Activated T-cell treated with anti-CD3 and anti-CD28 coated beads, Interleukin-2, amount 50 U/mL, for 24 hours (primary cell): ENCODE results near the gene MMP17.
"Not testable (repeated sequence)": the region's sequence is repeated elsewhere in the genome, so short reads cannot be mapped to it uniquely, and the experiment has no call there.

Experiments
- DNase-seq: peaks from one replicate; pipeline ENCODE4 v3.0.0-alpha.2; 2020
- H3K27ac Mint-ChIP-seq: 2 replicates; pipeline ENCODE4 v1.8.0; 2020; ENCODE audit warnings: mild to moderate bottlenecking, mixed read lengths
- H3K27me3 Mint-ChIP-seq: 2 replicates; pipeline ENCODE4 v1.8.0; 2020; ENCODE audit warnings: mixed read lengths
- H3K36me3 Mint-ChIP-seq: 2 replicates; pipeline ENCODE4 v1.8.0; 2020; ENCODE audit warnings: low read depth, mixed read lengths
- H3K4me1 Mint-ChIP-seq: 2 replicates; pipeline ENCODE4 v1.8.0; 2020; ENCODE audit warnings: low read depth, mixed read lengths
- H3K4me3 Mint-ChIP-seq: 2 replicates; pipeline ENCODE4 v1.8.0; 2020; ENCODE audit warnings: mild to moderate bottlenecking, moderate library complexity, mixed read lengths
- H3K9me3 Mint-ChIP-seq: 2 replicates; pipeline ENCODE4 v1.8.0; 2020; ENCODE audit warnings: mixed read lengths

Gene MMP17

DNA sequence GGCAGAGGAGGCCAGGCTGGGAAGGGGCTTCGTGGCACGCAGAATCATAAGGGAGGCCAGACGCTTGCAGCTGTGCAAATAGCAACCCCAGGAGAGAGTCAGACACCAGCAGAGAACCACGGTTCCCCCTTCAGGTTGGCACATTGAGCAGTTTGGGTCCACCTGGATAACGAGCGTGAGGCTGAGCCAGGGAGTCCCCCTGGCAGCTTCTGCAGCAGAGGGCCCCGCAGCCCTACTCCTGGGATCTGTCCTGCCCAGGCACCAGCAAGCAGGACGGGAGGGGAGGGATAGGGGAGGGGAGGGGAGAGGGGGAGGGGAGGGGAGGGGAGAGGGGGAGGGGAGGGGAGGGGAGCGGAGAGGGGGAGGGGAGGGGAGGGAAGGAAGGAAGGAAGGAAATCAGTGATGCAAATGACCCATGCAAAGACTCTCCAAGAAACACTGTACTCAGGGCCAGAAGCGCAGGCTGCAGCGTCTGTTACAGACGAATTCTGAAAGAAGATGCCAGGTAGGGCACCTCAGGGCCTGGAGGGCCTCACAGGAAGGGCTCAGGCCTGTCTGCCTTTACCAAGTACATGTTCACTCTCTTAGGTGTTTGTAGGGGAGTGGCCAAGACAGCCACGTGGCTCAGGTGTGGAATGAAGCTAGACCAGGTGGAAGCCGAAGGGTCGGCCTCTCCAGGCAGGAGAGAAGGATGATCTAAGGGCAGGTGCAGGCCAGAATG lies 32.3 kb upstream of the MMP17 start:
- Mint-ChIP-seq H3K9me3 (peaks cover 2% of the 10 kb centered on the region), H3K27ac (peak overlapping the region; percentile 68), H3K4me3 (no peak overlapping the region), H3K4me1 (no peaks in the 10 kb centered on the region), H3K36me3 (peaks cover 93% of the 10 kb centered on the region), H3K27me3 (no peaks in the 10 kb centered on the region)
- DNase-seq: no peak

DNA sequence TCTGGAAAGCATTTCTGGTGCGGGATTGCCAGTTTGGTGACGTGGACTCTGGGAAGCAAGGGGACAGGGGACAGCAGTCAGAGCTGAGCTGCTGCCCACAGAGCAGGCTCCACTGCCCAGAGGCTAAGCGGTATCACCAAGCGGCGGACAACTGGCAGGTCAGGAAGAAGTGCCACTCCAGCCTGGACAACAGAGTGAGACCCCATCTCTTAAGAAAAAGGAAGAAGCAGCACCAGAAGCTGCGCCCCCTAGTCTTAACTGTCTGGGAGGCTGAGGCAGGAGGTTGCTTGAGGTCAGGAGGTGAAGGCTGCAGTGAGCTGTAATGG lies 31.8 kb upstream of the MMP17 start:
- H3K4me1 Mint-ChIP-seq: no peaks in the 10 kb centered on the region
- peaks cover 91% of the 10 kb centered on the region for H3K36me3 Mint-ChIP-seq
- peaks cover 3% of the 10 kb centered on the region for H3K9me3 Mint-ChIP-seq
- H3K27ac Mint-ChIP-seq: peak overlapping the region; percentile 68
- no peak for DNase-seq
- H3K27me3 Mint-ChIP-seq: no peaks in the 10 kb centered on the region
- no peak overlapping the region for H3K4me3 Mint-ChIP-seq

DNA sequence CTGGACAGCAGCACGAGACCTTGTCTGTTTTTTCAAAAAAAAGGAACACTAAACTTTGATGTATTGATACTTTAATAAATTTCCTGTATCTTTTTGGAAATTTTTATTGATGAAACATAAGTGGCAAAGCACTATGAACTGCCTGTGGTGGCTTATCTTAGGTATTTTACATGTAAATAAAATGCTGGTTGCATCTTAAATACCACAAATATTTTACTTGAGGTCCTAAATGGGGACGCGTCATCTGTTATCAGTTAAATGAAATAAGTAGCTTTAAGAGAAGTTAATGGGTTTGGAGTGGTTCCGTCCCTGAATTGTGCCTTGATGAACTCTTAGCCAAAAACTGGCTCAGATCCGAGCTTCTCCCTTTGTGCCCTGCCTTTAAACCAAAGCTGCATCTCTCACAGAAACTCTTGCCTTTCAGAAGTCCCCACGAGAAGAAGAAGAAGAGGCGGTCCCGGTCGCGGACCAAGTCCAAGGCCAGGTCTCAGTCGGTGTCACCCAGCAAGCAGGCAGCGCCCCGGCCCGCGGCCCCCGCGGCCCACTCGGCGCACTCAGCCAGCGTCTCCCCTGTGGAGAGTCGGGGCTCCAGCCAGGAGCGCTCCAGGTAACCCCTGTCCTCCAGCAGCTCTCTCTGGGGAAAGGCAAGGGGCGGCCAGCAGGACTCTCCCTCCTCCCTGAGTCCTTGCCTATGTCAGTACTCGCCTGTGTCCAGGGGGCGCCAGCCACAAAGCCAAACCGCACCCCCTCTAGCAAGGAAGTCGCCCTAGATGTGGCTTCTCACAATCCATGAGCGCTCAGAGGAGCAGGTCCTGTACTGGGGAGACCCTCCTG lies 31.2 kb upstream of the MMP17 start:
- H3K36me3 Mint-ChIP-seq: peaks cover 91% of the 10 kb centered on the region
- H3K27ac Mint-ChIP-seq: no peak overlapping the region
- peaks cover 3% of the 10 kb centered on the region for H3K9me3 Mint-ChIP-seq
- DNase-seq: no peak
- H3K27me3 Mint-ChIP-seq: no peaks in the 10 kb centered on the region
- no peak overlapping the region for H3K4me3 Mint-ChIP-seq
- H3K4me1 Mint-ChIP-seq: no peaks in the 10 kb centered on the region

DNA sequence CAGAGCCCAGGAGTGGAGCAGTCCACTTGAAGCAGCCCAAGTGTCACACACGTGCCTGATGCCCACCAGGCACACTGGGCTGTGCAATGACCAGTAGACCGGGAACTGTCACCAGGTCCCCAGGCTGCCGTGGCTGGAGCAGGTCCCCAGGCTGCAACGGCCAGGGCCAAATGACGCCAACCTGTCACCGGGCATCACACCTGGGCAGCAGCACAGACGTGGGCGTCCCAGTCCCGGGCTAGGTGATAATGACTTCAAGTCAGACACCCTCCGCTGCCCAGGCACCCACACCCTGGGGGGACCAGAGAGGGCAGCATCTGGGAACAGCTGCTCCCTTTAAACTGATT lies 30.6 kb upstream of the MMP17 start:
- Mint-ChIP-seq H3K4me1 (no peaks in the 10 kb centered on the region), H3K9me3 (peaks cover 3% of the 10 kb centered on the region), H3K27ac (no peak overlapping the region), H3K4me3 (no peak overlapping the region), H3K27me3 (no peaks in the 10 kb centered on the region), H3K36me3 (peaks cover 91% of the 10 kb centered on the region)
- DNase-seq: no peak

DNA sequence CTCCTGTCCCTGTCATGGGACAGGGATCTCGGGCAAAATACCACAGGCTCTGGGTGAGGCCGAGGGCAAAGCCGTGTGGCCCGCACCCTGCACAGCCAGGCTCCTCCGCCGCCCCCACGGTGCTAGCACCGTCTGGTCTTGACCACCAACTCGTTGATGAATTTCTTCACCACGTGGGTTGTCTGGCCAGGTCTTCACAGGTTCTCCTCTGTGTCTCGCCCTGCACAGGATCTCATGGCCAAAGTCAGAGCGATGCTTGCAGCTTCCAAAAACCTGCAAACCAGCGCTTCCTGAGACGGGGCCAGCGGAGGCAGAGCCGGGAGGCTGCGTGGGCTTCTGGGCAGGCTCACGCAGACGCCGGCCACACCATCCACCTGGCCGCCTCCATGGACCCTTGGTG lies 29.0 kb upstream of the MMP17 start:
- Mint-ChIP-seq H3K4me1 (no peaks in the 10 kb centered on the region), H3K4me3 (no peak overlapping the region), H3K9me3 (peaks cover 3% of the 10 kb centered on the region), H3K36me3 (peaks cover 83% of the 10 kb centered on the region), H3K27ac (no peak overlapping the region), H3K27me3 (no peaks in the 10 kb centered on the region)
- DNase-seq: no peak

DNA sequence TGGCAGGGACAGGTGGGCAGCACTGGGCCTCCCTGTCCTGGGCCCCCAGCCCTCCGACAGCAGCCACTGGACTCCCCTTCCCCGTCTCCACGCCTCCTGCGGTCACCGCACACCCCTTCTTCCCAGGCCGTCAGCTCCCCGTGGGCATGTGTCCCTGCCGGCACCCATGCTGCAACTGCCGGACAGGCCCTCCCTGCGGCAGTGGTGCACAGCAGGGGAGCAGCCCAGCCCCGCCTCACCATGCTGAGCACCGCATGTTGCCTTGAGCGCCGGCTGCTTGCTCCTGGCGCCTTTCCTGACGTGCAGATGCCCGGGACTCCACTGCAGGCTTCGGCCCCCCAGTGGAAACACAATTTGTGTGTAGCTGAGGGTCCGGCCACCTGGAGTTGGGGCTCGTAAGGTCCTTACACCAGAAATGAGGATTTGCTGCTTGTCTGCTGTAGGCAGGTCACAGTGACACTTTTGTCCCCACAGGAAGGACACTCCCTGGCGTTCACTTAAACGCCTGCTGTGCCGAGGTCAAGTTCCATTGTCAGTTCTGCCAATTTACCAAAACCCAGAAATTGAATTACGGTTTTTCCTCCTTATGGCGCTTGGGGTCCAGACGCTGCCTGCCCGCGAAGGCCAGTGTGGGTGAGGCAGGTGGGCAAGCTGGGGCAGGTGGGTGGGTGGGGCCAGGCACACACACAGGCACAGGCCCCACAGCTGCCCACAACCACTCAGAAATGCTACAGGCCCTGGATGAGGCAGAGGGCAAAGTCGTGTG lies 28.2 kb upstream of the MMP17 start:
- H3K4me1 Mint-ChIP-seq: no peaks in the 10 kb centered on the region
- peaks cover 3% of the 10 kb centered on the region for H3K9me3 Mint-ChIP-seq
- DNase-seq: no peak
- no peaks in the 10 kb centered on the region for H3K27me3 Mint-ChIP-seq
- no peak overlapping the region for H3K27ac Mint-ChIP-seq
- H3K36me3 Mint-ChIP-seq: peaks cover 74% of the 10 kb centered on the region
- H3K4me3 Mint-ChIP-seq: no peak overlapping the region

DNA sequence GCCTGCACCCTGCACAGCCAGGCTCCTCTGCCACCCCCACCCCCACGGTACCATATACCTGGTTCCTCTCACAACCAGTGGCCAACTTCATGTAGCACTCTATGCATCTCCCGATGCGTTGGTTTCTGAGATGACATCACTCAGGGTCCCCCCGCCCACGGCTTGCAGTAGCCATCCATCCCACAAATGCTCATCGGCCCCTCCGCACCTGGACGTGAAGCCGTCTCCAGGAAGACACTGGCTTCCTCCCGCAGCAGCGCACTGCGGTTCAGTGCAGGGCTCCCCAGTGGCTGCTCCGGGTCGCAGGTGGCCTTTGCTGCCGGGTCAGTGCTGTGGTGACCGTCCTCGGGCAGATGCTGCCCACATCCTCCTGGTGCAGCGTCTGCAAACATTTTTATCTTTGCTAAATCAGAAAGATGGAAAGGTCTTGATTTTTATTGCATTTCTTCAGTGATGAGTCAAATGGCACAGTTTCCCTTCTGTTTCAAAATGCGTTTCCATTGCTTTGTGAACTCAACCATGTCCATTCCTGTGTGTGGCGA lies 27.5 kb upstream of the MMP17 start:
- DNase-seq: no peak
- H3K27ac Mint-ChIP-seq: no peak overlapping the region
- H3K4me3 Mint-ChIP-seq: no peak overlapping the region
- peaks cover 3% of the 10 kb centered on the region for H3K9me3 Mint-ChIP-seq
- H3K36me3 Mint-ChIP-seq: peaks cover 69% of the 10 kb centered on the region
- H3K27me3 Mint-ChIP-seq: no peaks in the 10 kb centered on the region
- H3K4me1 Mint-ChIP-seq: no peaks in the 10 kb centered on the region

DNA sequence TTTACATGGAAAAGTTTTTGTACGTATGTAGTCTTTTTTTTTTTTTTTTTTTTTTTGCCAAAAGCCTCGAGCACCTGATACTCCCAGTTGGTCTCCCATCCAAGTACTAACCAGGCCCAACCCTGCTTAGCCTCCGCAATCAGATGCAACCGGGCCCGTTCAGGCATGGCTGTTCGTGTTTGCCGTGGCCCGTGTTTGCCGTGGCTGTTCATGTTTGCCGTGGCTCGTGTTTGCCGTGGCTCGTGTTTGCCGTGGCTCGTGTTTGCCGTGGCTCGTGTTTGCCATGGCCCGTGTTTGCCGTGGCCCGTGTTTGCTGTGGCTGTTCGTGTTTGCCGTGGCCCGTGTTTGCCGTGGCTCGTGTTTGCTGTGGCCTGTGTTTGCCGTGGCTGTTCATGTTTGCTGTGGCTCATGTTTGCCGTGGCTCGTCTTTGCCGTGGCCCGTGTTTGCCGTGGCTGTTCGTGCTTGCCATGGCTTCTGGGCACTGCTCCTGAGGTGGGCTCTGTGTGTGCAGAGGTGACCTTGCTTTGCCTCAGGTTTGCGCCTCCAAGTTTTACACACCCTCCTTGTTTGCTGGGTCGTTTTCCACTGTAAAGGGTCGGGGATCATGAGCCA lies 26.8 kb upstream of the MMP17 start:
- Mint-ChIP-seq H3K4me3 (no peak overlapping the region), H3K36me3 (peaks cover 64% of the 10 kb centered on the region), H3K9me3 (peaks cover 3% of the 10 kb centered on the region), H3K27ac (no peak overlapping the region), H3K4me1 (no peaks in the 10 kb centered on the region), H3K27me3 (no peaks in the 10 kb centered on the region)
- no peak for DNase-seq

DNA sequence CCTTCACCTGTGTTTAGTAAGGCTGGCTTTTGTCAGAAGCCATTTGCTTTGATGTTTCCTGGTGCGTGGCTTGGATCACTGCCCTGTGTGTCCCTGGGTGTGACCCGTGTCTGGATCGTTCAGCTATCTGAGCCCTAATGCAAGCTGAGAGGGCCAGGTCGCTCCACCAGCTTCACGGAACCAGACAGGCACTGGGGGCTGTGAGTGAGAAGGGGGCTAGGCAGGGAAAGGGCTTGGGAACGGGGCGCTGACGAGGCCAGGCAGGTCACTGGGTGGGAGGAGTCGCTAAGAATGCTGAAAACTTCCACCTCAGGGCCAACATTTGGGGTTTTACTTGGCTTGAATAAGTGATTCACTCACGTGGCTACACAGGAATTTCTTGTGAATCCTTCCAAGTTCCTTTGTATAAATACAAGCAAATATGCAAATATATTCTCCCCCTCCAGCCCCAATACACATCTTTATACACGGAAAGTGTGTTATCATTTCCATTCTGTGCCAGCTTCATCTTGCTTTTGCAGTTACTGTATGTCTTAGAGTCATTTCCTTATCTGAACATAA lies 24.2 kb upstream of the MMP17 start:
- H3K4me3 Mint-ChIP-seq: no peak overlapping the region
- no peak overlapping the region for H3K27ac Mint-ChIP-seq
- H3K36me3 Mint-ChIP-seq: peaks cover 39% of the 10 kb centered on the region
- DNase-seq: no peak
- H3K27me3 Mint-ChIP-seq: no peaks in the 10 kb centered on the region
- H3K9me3 Mint-ChIP-seq: peaks cover 3% of the 10 kb centered on the region
- no peaks in the 10 kb centered on the region for H3K4me1 Mint-ChIP-seq

DNA sequence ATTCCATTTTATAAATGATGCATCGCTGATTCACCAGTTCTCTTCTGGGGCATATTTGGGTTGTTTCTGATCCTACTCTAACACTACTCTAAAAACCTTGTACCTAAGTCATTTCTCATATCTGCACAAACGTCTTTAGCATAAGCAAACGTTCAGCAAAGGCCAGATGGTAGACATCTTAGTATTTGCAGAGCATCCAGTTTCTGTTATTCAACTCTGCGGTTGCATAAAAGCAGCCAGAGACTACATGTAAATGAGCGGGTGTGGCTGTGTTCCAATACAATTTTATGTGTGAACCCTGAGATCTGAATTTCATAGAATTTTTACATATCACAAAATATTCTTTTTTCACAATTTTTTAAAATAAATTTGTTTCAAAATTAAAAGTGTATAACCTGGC lies 22.8 kb upstream of the MMP17 start:
- no peak for DNase-seq
- Mint-ChIP-seq H3K4me3 (no peak overlapping the region), H3K9me3 (peaks cover 3% of the 10 kb centered on the region), H3K27ac (no peak overlapping the region), H3K36me3 (peaks cover 25% of the 10 kb centered on the region), H3K27me3 (no peaks in the 10 kb centered on the region), H3K4me1 (no peaks in the 10 kb centered on the region)

DNA sequence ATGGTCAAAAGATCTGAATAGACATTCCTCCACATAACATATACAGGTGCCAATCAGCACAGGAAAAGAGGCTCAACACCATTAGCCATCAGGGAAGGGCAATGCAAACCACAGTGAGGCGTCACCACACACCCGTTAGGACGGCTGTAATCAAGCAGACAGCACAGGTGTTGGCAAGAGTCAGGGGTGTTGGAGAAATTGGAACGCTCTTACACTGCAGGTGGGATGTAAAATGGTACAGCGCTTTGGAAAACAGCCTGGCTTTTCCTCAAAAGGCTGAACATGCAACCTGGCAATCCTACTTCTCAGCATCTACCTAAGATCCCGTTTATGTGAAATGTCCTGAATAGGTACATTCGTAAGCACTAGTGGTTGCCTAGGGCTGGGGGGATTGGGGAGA lies 21.5 kb upstream of the MMP17 start:
- H3K27ac Mint-ChIP-seq: no peak overlapping the region
- no peaks in the 10 kb centered on the region for H3K27me3 Mint-ChIP-seq
- no peaks in the 10 kb centered on the region for H3K9me3 Mint-ChIP-seq
- no peaks in the 10 kb centered on the region for H3K4me1 Mint-ChIP-seq
- H3K4me3 Mint-ChIP-seq: no peak overlapping the region
- H3K36me3 Mint-ChIP-seq: peaks cover 15% of the 10 kb centered on the region
- no peak for DNase-seq

DNA sequence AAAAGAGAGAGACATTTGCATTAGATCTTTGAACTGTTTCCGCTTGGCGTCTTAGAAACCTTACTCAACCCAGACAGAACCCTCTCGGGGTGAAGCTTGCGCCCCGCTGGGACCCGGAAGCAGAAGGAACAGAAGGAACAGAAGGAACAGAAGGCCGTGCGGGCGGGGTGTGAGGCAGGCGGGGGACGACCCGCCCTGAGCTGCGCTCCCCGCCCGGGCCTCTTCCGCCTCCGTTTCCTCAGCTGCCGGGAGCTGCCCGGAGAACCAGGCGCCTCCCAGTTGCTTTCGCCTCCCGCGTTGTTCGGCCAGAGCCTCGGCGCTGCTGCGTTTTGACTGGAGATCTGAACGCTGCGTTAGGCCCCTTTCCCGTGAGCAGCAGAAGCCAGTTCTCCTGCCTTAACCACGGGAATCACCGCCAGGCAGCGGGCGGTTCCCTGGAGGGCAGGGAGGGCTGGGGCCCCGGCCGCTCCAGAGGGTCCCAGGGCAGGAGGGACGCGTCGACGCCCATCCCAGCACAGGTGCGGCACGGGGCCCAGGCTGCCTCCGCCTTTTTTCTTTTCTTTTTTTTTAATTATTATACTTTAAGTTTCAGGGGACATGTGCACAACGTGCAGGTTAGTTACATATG lies 19.3 kb upstream of the MMP17 start:
- Mint-ChIP-seq H3K27me3 (no peaks in the 10 kb centered on the region), H3K4me3 (peak overlapping the region; percentile 74), H3K9me3 (peaks cover 8% of the 10 kb centered on the region), H3K27ac (peak overlapping the region; percentile 77), H3K4me1 (no peaks in the 10 kb centered on the region), H3K36me3 (peaks cover 9% of the 10 kb centered on the region)
- DNase-seq: peak; percentile 60

DNA sequence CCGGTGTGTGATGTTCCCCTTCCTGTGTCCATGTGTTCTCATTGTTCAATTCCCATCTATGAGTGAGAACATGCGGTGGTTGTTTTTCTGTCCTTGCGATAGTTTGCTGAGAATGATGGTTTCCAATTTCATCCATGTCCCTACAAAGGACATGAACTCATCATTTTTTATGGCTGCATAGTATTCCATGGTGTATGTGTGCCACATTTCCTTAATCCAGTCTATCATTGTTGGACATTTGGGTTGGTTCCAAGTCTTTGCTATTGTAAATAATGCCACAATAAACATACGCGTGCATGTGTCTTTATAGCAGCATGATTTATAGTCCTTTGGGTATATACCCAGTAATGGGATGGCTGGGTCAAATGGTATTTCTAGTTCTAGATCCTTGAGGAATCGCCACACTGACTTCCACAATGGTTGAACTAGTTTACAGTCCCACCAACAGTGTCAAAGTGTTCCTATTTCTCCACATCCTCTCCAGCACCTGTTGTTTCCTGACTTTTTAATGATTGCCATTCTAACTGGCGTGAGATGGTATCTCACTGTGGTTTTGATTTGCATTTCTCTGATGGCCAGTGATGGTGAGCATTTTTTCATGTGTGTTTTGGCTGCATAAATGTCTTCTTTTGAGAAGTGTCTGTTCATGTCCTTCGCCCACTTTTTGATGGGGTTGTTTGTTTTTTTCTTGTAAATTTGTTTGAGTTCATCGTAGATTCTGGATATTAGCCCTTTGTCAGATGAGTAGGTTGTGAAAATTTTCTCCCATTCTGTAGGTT lies 18.5 kb upstream of the MMP17 start:
- H3K4me1 Mint-ChIP-seq, H3K9me3 Mint-ChIP-seq, H3K36me3 Mint-ChIP-seq, DNase-seq, H3K27me3 Mint-ChIP-seq: not testable (repeated sequence)
- H3K4me3 Mint-ChIP-seq: peak overlapping the region; percentile 74
- peak overlapping the region; percentile 68 for H3K27ac Mint-ChIP-seq
